Parathyroid adenoma (tissue), 2 donors: ENCODE measurements around the gene SLC39A10.

Experiments
- H2AFZ ChIP-seq: fragments of 300-600 bp; sonication (generic); one replicate; pipeline ENCODE4 v1.7.0; 2017; ENCODE audit warnings: antibody characterized with exemption, mild to moderate bottlenecking
- H3K27ac ChIP-seq: fragments of 300-600 bp; sonication (generic); one replicate; pipeline ENCODE4 v1.7.0; 2017
- H3K27me3 ChIP-seq: fragments of 300-600 bp; sonication (generic); one replicate; pipeline ENCODE4 v1.7.0; 2017; ENCODE audit warnings: low read length; ENCODE audit not compliant: control insufficient read depth, insufficient read depth
- H3K36me3 ChIP-seq: fragments of 300-600 bp; sonication (generic); one replicate; pipeline ENCODE4 v1.7.0; 2017; ENCODE audit warnings: low read length; ENCODE audit not compliant: control insufficient read depth, insufficient read depth
- H3K4me1 ChIP-seq: fragments of 300-600 bp; sonication (generic); one replicate; pipeline ENCODE4 v1.7.0; 2017; ENCODE audit warnings: control low read depth
- H3K4me2 ChIP-seq: fragments of 300-600 bp; sonication (generic); one replicate; pipeline ENCODE4 v1.7.0; 2017; ENCODE audit warnings: low read length
- H3K4me3 ChIP-seq: fragments of 300-600 bp; sonication (generic); one replicate; pipeline ENCODE4 v1.7.0; 2017; ENCODE audit warnings: low read depth, low read length
- H3K79me2 ChIP-seq: fragments of 300-600 bp; sonication (generic); one replicate; pipeline ENCODE4 v1.7.0; 2017; ENCODE audit warnings: control low read depth
- H3K9ac ChIP-seq: fragments of 300-600 bp; sonication (generic); one replicate; pipeline ENCODE4 v1.7.0; 2017; ENCODE audit warnings: mild to moderate bottlenecking
- H3K9me3 ChIP-seq: fragments of 300-600 bp; sonication (generic); one replicate; pipeline ENCODE4 v1.7.0; 2017; ENCODE audit warnings: low read length; ENCODE audit not compliant: control insufficient read depth
- TF ChIP-seq, protein P1 (sequence below): fragments of 300-600 bp; sonication (generic); IDR thresholded peaks from one replicate; pipeline ENCODE4 v1.7.0; 2017; ENCODE audit warnings: antibody characterized with exemption, mild to moderate bottlenecking
- donor health status: primary hyperparathyroidism.

The SLC39A10 gene

GRCh38 chr2:195657634-195658540, 861 bp downstream of the SLC39A10 start:
- H3K9ac ChIP-seq = peak overlapping the region; percentile 70
- no peaks in the 10 kb centered on the region for H3K36me3 ChIP-seq
- no peaks in the 10 kb centered on the region for H3K4me1 ChIP-seq
- H3K4me2 ChIP-seq = peak overlapping the region; percentile 70
- no peaks in the 10 kb centered on the region for H3K27me3 ChIP-seq
- no peaks in the 10 kb centered on the region for H3K9me3 ChIP-seq
- H3K79me2 ChIP-seq = no peaks in the 10 kb centered on the region
- peak overlapping the region; percentile 88 for H3K27ac ChIP-seq
- TF ChIP-seq, protein P1, sequence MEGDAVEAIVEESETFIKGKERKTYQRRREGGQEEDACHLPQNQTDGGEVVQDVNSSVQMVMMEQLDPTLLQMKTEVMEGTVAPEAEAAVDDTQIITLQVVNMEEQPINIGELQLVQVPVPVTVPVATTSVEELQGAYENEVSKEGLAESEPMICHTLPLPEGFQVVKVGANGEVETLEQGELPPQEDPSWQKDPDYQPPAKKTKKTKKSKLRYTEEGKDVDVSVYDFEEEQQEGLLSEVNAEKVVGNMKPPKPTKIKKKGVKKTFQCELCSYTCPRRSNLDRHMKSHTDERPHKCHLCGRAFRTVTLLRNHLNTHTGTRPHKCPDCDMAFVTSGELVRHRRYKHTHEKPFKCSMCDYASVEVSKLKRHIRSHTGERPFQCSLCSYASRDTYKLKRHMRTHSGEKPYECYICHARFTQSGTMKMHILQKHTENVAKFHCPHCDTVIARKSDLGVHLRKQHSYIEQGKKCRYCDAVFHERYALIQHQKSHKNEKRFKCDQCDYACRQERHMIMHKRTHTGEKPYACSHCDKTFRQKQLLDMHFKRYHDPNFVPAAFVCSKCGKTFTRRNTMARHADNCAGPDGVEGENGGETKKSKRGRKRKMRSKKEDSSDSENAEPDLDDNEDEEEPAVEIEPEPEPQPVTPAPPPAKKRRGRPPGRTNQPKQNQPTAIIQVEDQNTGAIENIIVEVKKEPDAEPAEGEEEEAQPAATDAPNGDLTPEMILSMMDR = no peak
- H2AFZ ChIP-seq = peak overlapping the region; percentile 71
- H3K4me3 ChIP-seq = peak overlapping the region; percentile 90

DNA sequence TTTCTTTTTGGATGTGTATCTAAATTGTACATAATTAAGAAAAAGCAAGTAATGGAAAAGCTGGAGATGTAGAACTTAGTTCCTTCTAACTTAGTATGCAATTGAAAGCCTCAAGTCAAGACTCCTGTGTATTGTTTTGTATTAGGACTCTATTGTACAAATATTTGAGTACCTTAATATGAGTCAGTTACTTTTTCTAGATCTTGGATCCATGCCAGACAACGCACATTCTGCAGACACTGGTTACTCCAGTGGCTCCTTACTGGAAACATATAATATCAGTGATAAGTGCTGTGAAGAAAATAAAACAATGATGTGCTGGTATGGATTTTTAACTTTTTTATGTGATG, 1.5 kb downstream of the SLC39A10 start:
- Histone ChIP-seq H3K27ac (peak overlapping the region; percentile 88), H3K4me2 (peak overlapping the region; percentile 70), H3K36me3 (no peaks in the 10 kb centered on the region), H3K79me2 (no peaks in the 10 kb centered on the region), H3K9ac (no peak overlapping the region), H3K4me1 (no peaks in the 10 kb centered on the region), H3K27me3 (no peaks in the 10 kb centered on the region), H2AFZ (peak overlapping the region; percentile 71), H3K9me3 (no peaks in the 10 kb centered on the region), H3K4me3 (peak overlapping the region; percentile 90)
- TF ChIP-seq, protein P1 = no peak

DNA sequence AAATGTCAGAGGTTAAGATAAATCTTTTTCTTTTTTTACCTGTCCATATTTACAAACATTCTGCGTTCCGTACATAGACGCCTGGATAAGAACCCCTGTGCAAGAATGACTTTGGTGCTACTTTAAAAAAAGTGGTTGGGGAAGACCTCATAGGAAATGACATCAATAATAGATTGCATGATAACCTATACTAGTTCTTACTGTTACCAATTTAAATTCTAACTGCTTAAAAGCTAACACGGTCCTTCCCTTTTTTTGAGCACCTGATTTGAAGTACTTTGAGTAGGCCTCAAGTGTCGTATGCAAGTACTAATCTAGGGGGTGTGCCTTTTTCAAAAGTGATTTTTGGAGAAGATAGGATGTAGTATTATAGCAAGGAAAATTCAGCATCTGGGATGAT, 2.1 kb downstream of the SLC39A10 start:
- H3K4me3 ChIP-seq = peak overlapping the region; percentile 90
- H3K27ac ChIP-seq = no peak overlapping the region
- H3K4me2 ChIP-seq = peak overlapping the region; percentile 70
- no peaks in the 10 kb centered on the region for H3K36me3 ChIP-seq
- H3K9me3 ChIP-seq = no peaks in the 10 kb centered on the region
- no peaks in the 10 kb centered on the region for H3K27me3 ChIP-seq
- no peak overlapping the region for H2AFZ ChIP-seq
- no peaks in the 10 kb centered on the region for H3K79me2 ChIP-seq
- H3K9ac ChIP-seq = no peak overlapping the region
- H3K4me1 ChIP-seq = no peaks in the 10 kb centered on the region
- TF ChIP-seq, protein P1 = no peak

GRCh38 chr2:195659982-195660890, 3.2 kb downstream of the SLC39A10 start:
- Histone ChIP-seq H3K36me3 (no peaks in the 10 kb centered on the region), H3K4me2 (peak overlapping the region; percentile 36), H3K27me3 (no peaks in the 10 kb centered on the region), H3K4me1 (no peaks in the 10 kb centered on the region), H3K4me3 (peak overlapping the region; percentile 90), H2AFZ (no peak overlapping the region), H3K9me3 (no peaks in the 10 kb centered on the region), H3K9ac (no peak overlapping the region), H3K79me2 (no peaks in the 10 kb centered on the region), H3K27ac (no peak overlapping the region)
- TF ChIP-seq, protein P1 = peak; percentile 84
